ENCODE results near the gene EME2. TPM values are rescaled to one million over a fixed set of nuclear protein-coding genes. Genes with fewer than 3 reads are reported as not detected.

The EME2 gene
- total RNA-seq, 1 experiment from 2014 or later, result 19.5 TPM

DNA sequence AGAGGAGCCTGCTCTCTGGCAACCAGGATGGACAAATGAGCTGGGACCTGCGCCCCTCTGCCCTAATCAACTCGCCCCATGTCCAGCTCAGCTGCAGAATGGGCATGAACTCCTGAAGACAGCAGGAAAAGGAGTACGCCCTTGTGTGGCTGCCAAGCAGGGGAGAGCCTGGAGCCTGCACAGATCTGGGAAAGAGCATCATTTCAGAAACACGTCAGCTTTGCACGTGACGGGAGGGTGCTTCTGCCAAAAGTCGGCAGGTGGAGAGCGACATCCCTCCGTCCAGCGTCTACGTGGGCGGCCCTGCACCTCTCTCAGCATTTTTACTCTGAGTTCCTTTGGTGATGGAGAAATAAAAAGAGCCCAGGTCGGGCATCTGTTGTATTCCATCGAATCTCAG, 19.8 kb upstream of the EME2 start:
- Histone ChIP-seq H3K4me1 (ENCODE audit: insufficient read depth, low read length, poor library complexity, severe bottlenecking) (no peaks in the 10 kb centered on the region), H3K4me3 (ENCODE audit: low read depth, low read length, poor library complexity, severe bottlenecking) (no peak overlapping the region), H3K27ac (ENCODE audit: low read depth, low read length, poor library complexity, severe bottlenecking) (no peak overlapping the region), H3K27me3 (replicated peaks; ENCODE audit: insufficient read depth, low read depth, low read length, poor library complexity) (no peaks in the 10 kb centered on the region), H3K9me3 (ENCODE audit: low read depth, low read length, poor library complexity, severe bottlenecking) (no peaks in the 10 kb centered on the region), H3K36me3 (ENCODE audit: insufficient read depth, low read length, poor library complexity, severe bottlenecking) (peaks cover 17% of the 10 kb centered on the region)
- intact Hi-C loops (cut with micrococcal nuclease; ENCODE audit: unreplicated experiment), result no loop called here
- TF ChIP-seq CTCF (conservative IDR thresholded peaks at IDR 0.05; ENCODE audit: low read depth, low read length), result no peak
- TF ChIP-seq EZH2 (IDR thresholded peaks at IDR 0.05; ENCODE audit: borderline replicate concordance, low read depth, low read length, poor library complexity, severe bottlenecking), result no peak
- no TSS peak for BruUV-seq (replicated peaks)
- CTCF ChIA-PET, result no interaction called here
- no peak for DNase-seq (ENCODE audit: low spot score)
- POLR2A ChIA-PET (ENCODE audit: low non-redundant PET), result interaction anchor here (0.6 kb wide), 1 partner anchor 613 kb away, joined by 3 read pairs; no protein-coding TSS in a partner anchor

DNA sequence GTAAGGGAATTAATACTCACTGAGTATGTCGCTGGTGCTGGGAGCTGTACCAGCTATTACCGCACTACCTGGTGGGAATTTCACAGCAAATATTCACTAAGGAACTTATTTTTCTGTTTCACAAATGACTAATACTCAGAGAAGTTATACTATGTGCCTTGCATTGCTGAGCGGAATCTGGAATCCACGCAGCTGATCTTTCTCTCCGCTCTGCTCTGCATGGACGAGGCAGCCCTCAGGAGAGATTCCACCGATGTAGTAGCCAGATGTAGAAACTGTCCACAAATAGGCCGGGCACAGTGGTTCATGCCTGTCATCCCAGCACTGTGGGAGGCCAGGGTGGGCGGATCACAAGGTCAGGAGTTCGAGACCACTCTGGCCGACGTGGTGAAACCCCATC, 18.4 kb upstream of the EME2 start:
- H3K4me3 ChIP-seq (ENCODE audit: low read depth, low read length, poor library complexity, severe bottlenecking), result no peak overlapping the region
- intact Hi-C loops (cut with micrococcal nuclease; ENCODE audit: unreplicated experiment), result no loop called here
- ChIA-PET POLR2A (ENCODE audit: low non-redundant PET) (no interaction called here), CTCF (no interaction called here)
- H3K9me3 ChIP-seq (ENCODE audit: low read depth, low read length, poor library complexity, severe bottlenecking), result no peaks in the 10 kb centered on the region
- no peak overlapping the region for H3K27ac ChIP-seq (ENCODE audit: low read depth, low read length, poor library complexity, severe bottlenecking)
- no peaks in the 10 kb centered on the region for H3K4me1 ChIP-seq (ENCODE audit: insufficient read depth, low read length, poor library complexity, severe bottlenecking)
- no peaks in the 10 kb centered on the region for H3K27me3 ChIP-seq (replicated peaks; ENCODE audit: insufficient read depth, low read depth, low read length, poor library complexity)
- DNase-seq (ENCODE audit: low spot score), result no peak
- peaks cover 10% of the 10 kb centered on the region for H3K36me3 ChIP-seq (ENCODE audit: insufficient read depth, low read length, poor library complexity, severe bottlenecking)
- no TSS peak for BruUV-seq (replicated peaks)
- no peak for TF ChIP-seq CTCF (conservative IDR thresholded peaks at IDR 0.05; ENCODE audit: low read depth, low read length)

DNA sequence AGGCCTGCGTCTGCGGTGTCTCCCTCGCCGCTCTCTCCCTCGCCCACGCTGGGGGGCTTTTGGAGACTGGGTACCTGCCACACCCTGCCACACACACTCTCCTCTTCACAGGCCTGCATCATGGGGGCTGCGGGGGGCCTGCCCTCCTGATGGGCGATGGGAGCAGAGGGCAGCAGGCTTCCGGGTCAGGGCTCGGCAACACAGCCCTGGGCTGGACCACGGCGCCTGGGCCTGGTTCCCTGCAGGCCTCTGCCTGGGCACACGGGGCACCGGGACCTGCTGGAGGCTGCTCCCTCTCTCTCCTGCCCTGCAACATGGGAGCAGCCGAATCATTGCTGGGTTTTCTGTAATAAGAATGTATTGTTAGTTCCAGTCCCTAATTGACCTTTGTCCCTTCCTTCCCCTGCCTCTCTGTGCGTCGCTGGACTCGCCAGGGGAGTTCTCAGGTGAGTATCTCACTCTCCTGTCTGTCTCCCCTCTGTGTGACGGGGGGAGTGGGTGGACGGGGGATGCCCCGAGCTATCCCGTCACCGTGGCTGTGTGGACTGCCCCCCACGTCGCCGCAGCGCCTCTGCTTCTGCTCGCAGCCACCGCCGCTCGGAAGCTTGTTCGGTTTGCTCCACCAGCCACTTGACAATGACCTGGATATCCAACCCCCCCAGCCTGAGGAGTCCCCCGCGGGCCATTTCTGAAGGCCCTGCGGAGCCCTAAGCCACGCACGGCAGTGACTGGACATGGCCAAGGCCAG, 14.7 kb upstream of the EME2 start:
- Histone ChIP-seq H3K9me3 (ENCODE audit: low read depth, low read length, poor library complexity, severe bottlenecking) (no peaks in the 10 kb centered on the region), H3K27ac (ENCODE audit: low read depth, low read length, poor library complexity, severe bottlenecking) (no peak overlapping the region), H3K36me3 (ENCODE audit: insufficient read depth, low read length, poor library complexity, severe bottlenecking) (peaks cover 8% of the 10 kb centered on the region), H3K4me1 (ENCODE audit: insufficient read depth, low read length, poor library complexity, severe bottlenecking) (no peaks in the 10 kb centered on the region), H3K4me3 (ENCODE audit: low read depth, low read length, poor library complexity, severe bottlenecking) (no peak overlapping the region), H3K27me3 (replicated peaks; ENCODE audit: insufficient read depth, low read depth, low read length, poor library complexity) (no peaks in the 10 kb centered on the region)
- no TSS peak for BruUV-seq (replicated peaks)
- no peak for DNase-seq (ENCODE audit: low spot score)
- POLR2A ChIA-PET (ENCODE audit: low non-redundant PET), result no interaction called here
- intact Hi-C loops (cut with micrococcal nuclease; ENCODE audit: unreplicated experiment), result no loop called here
- CTCF ChIA-PET, result no interaction called here
- no peak for TF ChIP-seq EZH2 (IDR thresholded peaks at IDR 0.05; ENCODE audit: borderline replicate concordance, low read depth, low read length, poor library complexity, severe bottlenecking)
- TF ChIP-seq CTCF (conservative IDR thresholded peaks at IDR 0.05; ENCODE audit: low read depth, low read length), result no peak

All from A673 (cell line).